Measurements from ENCODE around the gene ANGPT4.

- TF ChIP-seq POLR2A (IDR thresholded peaks at IDR 0.05) (no peak), CTCF (IDR thresholded peaks at IDR 0.05) (no peak), EP300 (IDR thresholded peaks at IDR 0.05) (no peak)
These were observed 28.8 kb upstream of the ANGPT4 start for GRCh38 chr20:944774-945410.

Measured in tibial nerve (tissue), 4 donors.